Peyer's patch (tissue), 4 donors: ENCODE results near the gene C8A.

Source experiments
- POLR2A ChIP-seq, 2 donors: fragments of 450-650 bp; IDR thresholded peaks; one replicate each; pipeline ENCODE4 v1.5.1; 2017; ENCODE audit warnings: antibody characterized with exemption in 2 of 2, mild to moderate bottlenecking in 2 of 2, moderate library complexity in 2 of 2
- TF ChIP-seq, protein P1 (sequence below), 6 experiments: fragments of 450-650 bp in 4 of 6; fragments of 200-600 bp in 2 of 6; sonication (generic) in 1 of 6; IDR thresholded peaks; one replicate each; pipeline ENCODE4 v1.5.1; 2017 to 2019; ENCODE audit warnings: antibody characterized with exemption in 6 of 6, mild to moderate bottlenecking in 3 of 6, moderate library complexity in 1 of 6

GRCh38 chr1:56963667-56964066 lies 109.1 kb downstream of the C8A start:
- no peak for TF ChIP-seq POLR2A (IDR thresholded peaks at IDR 0.05)
- TF ChIP-seq, protein P1, sequence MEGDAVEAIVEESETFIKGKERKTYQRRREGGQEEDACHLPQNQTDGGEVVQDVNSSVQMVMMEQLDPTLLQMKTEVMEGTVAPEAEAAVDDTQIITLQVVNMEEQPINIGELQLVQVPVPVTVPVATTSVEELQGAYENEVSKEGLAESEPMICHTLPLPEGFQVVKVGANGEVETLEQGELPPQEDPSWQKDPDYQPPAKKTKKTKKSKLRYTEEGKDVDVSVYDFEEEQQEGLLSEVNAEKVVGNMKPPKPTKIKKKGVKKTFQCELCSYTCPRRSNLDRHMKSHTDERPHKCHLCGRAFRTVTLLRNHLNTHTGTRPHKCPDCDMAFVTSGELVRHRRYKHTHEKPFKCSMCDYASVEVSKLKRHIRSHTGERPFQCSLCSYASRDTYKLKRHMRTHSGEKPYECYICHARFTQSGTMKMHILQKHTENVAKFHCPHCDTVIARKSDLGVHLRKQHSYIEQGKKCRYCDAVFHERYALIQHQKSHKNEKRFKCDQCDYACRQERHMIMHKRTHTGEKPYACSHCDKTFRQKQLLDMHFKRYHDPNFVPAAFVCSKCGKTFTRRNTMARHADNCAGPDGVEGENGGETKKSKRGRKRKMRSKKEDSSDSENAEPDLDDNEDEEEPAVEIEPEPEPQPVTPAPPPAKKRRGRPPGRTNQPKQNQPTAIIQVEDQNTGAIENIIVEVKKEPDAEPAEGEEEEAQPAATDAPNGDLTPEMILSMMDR (IDR thresholded peaks at IDR 0.05), result no peak
